HG02623 (cell line): ENCODE results near the gene PPP1R9A.

ENCODE experiments used
- ATAC-seq: cut with Tn5 transposase; IDR thresholded peaks from one replicate; pipeline ENCODE4 v1.9.1; 2021; ENCODE audit warnings: moderate library complexity; ENCODE audit not compliant: unreplicated experiment

The PPP1R9A gene

GRCh38 chr7:95026421-95027072 lies 119.2 kb downstream of the PPP1R9A start:
- no peak for ATAC-seq

GRCh38 chr7:95027234-95027872 lies 120.0 kb downstream of the PPP1R9A start:
- ATAC-seq, result no peak

DNA sequence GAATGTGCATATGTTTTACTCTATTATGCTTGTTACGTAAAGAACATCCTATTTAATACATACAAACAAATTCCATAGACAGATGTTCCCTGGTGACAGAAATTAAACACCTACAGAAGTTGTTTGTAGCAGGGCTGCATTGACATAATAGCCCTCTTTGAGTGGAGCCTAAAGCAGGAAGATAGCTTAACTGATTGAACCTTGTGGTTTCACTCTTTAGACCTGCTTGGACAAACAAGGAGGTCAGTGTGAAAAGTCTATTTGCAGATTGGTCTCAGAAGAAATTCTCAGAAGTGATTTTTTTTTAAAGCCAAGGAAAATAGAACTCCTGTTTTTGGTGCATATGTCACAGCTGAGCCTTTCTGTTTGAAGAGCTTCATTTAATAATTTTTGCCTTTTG lies 121.3 kb downstream of the PPP1R9A start:
- ATAC-seq, result no peak

GRCh38 chr7:95035295-95035694 lies 127.9 kb downstream of the PPP1R9A start:
- no peak for ATAC-seq

DNA sequence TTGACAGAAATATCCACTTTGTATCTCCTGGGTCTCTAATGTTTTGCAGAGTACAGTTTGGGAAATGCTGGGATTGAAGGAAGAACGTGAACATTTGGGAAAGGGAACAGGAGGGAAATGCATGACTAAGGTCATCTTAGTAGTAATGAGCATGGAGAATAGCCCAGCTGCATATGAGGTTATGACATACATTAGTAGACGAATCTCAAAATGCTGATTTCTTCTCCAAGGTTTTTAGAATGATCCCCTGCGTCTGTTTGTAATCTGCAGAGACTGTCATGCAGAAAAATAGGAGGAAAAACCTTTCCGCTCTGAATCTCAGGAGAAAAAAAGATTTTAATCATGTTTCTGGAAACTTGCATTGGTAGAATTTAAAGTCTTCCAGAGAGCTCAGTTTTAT lies 133.6 kb downstream of the PPP1R9A start:
- no peak for ATAC-seq

- no peak for ATAC-seq
Measured at GRCh38 chr7:95045236-95045923, 138.0 kb downstream of the PPP1R9A start.

GRCh38 chr7:95046494-95047240 lies 139.3 kb downstream of the PPP1R9A start:
- ATAC-seq, result no peak

DNA sequence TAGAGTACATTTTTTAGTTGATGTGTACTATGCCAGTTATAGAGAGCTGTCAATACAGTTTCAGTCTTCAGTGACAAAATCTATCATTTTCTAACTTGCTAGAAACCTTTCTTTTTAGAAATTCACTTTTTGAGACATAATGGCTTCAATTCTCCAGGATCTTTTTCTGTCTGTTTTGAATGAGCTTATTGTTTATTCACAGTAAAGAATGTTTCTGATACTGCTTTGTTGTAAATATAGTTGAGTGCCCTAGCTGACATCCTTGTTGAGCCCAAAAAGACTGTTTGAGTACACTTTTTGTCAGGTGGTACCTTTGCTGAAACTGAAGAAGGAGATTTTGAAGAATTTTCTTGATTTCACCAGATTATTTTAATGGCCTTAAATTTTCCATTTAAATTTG lies 139.9 kb downstream of the PPP1R9A start:
- no peak for ATAC-seq

GRCh38 chr7:95052566-95053094 lies 145.2 kb downstream of the PPP1R9A start:
- ATAC-seq, result no peak

- ATAC-seq, result no peak
Measured at GRCh38 chr7:95054386-95054785, 147.0 kb downstream of the PPP1R9A start.

DNA sequence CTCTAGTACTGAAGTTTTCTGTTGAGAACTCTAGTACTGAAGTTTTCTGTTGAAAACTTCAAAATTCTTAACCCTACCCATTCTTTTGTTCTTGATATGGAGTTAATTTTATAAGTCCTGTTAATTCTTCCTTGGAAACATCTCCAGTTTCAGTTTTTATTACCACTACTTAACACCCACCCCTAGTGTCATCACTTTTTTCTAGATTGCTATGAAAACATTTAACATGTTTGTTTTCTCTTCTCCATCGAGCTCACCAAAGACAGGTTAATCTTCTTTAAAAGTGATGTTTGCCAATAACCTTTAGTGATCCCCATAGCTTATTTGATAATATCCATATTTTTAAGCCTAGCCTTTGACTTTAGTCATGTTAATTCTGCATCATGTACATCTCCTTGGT lies 147.9 kb downstream of the PPP1R9A start:
- ATAC-seq, result no peak

DNA sequence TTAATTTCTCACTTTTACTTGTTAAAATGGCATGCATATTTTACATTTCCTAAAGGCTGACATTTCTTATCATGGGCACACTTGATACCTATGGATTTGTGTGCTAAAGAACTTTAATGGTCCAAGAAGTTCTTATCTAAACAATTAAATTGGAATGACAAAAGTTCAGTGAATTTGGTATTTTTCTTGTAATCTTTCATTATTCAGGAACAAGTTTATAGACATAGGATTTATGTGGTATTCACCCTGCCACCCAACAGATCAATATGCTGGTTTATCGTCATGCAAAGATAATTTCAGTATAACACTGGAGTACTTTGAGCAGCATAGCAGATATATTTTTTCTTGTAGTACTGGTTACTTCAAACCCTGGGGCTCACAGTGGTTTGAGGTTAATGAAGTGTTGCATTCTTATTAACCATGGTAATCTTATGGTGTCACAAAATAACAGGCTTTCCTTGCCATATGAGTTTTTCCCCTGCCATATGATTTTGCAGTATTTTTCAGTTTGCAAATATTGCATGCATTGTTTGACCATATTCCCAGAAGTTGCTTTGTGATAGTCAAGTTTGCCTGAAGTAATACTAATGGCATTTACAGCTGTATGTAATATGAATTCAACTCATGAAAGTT lies 148.8 kb downstream of the PPP1R9A start:
- no peak for ATAC-seq

GRCh38 chr7:95056901-95057300 lies 149.5 kb downstream of the PPP1R9A start:
- ATAC-seq, result no peak

DNA sequence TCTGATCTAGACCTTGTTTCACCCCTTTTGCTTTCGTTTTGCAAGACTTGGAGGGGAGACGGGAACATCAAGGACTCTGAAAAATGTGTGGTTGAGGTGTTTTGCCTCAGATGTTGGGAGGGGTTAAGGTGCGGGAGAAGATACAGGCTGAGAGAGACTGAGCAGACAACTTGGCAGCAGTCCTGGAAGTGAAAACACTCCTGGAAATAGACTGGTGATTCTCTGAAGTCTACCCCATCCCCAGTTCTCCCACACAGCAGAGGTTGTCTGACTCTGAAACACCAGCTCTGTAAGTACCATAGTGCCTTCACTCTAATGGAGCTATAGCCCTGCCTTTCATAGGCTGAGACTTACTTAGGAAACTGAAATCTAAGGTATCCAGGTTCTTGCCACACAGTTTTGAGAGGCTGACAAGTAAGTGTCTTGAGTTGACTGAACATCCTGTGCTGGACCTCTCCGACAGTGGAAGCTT lies 152.5 kb downstream of the PPP1R9A start:
- no peak for ATAC-seq

DNA sequence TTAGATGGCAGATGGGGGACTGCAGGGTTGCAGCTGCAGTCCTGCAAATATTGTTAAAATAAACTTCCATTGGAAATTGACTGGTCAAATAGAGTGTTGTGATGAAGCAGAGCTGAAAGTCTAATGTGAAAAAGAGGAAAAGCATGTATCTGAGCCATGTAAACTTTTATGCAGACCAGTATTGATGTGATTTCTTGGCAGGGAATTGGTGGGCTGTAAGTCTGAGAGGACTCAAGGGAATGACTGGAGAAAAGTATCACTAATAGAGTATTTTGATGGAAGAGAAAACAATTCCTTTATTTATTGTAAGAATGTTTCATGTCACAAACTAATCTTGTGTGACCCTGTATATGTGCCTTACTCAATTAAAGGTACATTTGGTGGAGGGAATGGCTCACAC lies 155.5 kb downstream of the PPP1R9A start:
- no peak for ATAC-seq

- no peak for ATAC-seq
Measured at GRCh38 chr7:95066737-95067530, 159.5 kb downstream of the PPP1R9A start.

DNA sequence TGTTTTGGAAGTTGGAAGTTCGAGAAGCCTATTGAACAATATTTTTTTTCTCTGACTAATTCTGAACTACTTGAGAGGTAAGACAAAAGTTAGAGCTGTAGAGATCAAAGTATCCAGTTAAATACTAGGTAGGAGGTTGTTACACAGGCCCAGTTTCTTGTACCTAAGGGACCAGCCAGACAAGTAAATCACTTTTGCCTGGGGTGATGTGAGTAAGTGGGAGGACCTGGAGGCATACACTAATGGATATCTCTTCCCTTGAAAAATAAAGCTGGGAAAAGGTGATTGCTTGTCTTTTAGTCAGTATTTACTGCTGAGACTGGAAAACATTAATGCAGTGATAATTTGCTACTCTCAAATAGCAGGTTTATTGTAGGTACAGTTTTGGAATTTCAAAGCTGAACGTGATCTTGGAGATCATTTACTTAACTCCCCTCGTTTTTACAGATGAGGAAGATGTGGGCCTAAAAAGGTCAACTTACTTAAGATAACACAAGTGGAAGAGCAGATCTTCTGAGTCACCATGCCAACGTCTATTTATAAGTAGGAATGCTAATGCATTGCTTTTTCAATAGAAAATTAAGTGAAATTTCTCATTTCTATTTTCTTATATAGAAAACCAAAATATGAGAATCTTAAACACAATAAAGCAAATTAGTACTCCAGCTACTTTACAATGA lies 181.3 kb downstream of the PPP1R9A start:
- no peak for ATAC-seq

DNA sequence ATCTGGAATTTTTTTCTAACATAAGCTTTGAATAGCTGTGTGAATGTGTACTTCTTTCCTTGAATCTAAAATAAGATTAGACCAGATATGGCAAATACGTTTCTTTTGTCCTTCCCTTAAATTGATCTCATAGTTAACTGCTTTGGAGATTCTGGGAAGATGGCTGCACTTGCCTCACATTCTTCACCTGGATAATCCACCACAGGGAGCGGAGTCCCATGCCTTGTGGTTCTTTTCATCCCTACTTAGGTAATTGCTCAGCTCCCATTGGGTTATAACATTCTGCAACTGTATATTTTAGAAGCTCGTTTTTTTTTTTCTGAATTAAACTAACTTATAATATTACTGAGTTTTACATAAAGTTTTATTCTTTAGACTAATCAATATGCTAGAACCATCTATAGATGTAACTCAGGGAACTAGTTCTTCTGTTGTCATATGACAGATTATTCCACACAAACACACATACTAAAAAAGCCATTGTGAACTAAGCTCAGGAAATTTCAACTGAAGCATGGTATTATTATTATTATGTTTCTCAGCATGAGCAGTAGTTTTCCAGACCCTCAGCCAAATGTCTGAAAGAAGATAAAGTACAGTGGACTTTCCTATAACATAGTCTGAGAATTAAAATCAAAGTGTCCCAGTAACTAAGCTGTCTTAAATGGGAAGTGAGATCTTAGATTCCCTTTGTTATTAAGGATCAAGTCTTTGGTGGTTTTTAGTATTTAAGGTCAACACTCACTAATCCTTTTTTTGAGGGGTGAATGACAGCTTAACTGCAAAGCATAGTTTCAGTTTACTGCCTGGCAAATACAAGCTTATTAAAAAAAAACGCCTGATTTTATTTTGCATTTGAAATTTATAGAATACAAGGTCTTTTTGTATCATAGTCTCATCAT lies 182.3 kb downstream of the PPP1R9A start:
- no peak for ATAC-seq
